Sigmoid colon (tissue), 4 donors: ENCODE measurements around the gene FBXO21.

Source experiments
- CTCF ChIP-seq, 4 experiments: fragments of 450-650 bp in 3 of 4; fragments of 200-600 bp in 1 of 4; IDR thresholded peaks; one replicate each; pipeline ENCODE4 v1.5.1; 2016 to 2019; ENCODE audit warnings: antibody characterized with exemption in 4 of 4, mild to moderate bottlenecking in 3 of 4, moderate library complexity in 2 of 4
- EP300 ChIP-seq, 4 donors: sonication (generic); formaldehyde crosslinking; IDR thresholded peaks; one replicate each; pipeline ENCODE4 v1.6.1; 2017; ENCODE audit warnings: antibody characterized with exemption in 4 of 4
- POLR2A ChIP-seq, 2 donors: fragments of 450-650 bp; IDR thresholded peaks; one replicate each; pipeline ENCODE4 v1.6.1; 2016; ENCODE audit warnings: antibody characterized with exemption in 2 of 2, mild to moderate bottlenecking in 2 of 2, moderate library complexity in 2 of 2

- no peak for TF ChIP-seq POLR2A (IDR thresholded peaks at IDR 0.05)
- no peak for TF ChIP-seq CTCF (IDR thresholded peaks at IDR 0.05)
- no peak for TF ChIP-seq EP300 (IDR thresholded peaks at IDR 0.05)
Observed at GRCh38 chr12:117093431-117093830, 96.8 kb downstream of the FBXO21 start.
